ENCODE data around the gene NFIA.
"Not testable (repeated sequence)": the region's sequence is repeated elsewhere in the genome, so short reads cannot be mapped to it uniquely, and the experiment has no call there.

NFIA gene

DNA sequence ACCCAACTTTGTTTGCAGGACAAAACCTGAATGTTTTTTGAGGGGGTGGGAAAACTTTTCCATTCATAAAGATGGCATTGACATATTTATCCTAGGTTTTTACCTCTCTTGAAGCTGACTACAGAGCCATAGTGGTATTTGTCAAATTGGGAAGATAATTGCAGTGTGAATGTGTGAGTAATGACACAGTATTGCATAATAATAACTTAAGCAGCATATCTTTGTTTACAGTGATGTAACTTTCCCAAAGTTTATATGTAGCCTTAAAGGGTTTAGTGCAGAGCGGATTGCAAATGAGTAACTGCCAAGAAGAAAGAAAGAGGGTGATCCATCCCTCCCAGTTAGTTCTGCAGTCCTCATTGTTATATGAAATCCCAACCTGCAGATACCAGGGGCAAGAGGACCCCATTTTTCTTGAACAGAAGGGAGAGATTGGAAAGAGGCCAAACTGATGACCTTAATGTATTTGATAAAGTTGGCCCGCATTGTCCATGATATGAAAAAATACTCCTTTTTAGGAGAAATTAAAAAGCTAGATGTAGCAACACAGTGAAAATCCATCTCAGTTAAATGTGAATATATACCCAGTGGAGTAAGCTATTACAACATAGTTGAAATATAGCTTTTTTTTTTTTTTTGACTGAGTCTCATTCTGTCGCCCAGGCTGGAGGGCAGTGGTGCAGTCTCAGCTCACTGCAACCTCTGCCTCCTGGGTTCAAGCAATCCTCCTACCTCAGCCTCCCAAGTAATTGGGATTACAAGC, 23.7 kb upstream of the NFIA start:
- no peak for DNase-seq (ENCODE audit: low spot score)

DNA sequence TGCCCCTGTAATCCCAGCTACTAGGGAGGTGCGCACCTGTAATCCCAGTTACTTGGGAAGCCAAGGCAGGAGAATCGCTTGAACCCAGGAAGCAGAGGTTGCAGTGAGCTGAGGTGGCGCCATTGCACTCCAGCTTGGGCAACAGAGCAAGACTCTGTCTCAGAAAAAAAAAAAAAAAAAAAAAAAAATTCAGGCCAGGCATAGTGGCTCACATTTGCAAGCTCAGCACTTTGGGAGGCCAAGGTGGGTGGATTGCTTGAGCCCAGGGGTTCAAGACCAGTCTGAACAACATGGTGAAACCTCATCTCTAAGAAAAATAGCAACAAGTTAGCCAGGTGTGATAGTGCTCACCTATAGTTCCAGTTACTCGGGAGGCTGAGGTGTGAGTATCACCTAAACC, 20.8 kb upstream of the NFIA start:
- DNase-seq (ENCODE audit: low spot score), result not testable (repeated sequence)

DNA sequence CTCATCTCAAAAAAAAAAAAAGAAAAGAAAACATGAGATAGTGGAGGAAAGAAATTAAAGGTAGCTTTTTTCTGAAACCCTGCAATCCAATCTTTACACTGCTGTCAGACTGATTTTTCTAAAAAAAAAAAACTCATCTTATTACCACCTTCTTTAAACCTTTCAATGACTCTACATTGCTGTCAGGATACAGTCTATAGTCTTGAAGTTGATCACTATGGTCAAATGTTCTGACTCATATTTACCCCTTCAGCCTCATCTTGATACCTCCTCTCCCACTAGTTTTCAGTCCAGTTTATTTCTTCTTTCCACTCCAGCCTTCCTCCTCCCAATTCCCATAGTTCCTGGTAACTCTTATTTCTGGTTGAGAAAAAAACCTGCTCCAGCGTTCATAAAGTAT, 17.7 kb upstream of the NFIA start:
- DNase-seq (ENCODE audit: low spot score), result no peak

DNA sequence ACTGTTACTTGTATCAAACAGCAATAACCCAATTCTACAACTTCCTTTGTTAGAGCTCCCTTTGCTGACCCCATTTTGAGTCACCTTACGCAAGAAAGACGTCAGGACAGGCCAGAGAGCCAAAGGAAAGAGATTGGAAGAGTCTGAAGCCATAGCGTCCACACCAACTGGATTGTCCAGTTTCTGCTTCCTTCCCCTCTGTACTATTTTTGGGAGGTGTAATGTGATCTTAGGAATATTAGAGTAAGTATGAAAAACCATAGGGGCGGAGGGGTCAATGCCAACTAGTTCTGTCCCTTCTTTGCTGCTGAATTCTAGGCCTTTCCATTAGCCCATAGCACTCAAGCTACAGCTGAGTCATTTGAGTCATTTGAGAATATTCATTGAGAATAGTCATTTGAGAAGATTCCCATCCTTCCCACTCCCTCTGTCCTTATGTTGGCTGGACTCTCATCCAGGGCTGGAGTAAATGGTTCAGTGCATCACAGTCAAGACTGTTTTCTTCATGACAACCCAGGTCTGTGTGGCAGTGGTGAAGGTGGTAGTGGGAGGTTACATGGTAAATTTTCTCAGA, 14.8 kb upstream of the NFIA start:
- DNase-seq (ENCODE audit: low spot score), result no peak

DNA sequence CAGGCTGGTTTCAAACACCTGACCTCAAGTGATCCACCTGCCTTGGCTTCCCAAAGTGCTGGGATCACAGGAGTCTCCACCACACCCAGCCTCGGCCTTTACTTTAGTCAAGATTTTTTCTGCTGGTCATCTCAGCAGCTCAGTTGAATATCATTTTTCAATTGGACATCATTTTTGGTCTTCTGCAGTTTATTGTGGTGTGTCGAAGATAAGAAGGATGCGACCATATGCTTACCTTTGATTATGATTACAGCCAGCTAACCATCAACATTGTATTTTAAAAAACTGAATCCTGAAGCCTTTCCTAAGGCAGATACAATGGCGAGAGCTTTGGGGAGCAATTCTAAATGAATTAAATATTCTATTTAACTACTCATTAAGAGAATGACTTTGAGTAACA, 12.3 kb upstream of the NFIA start:
- DNase-seq (ENCODE audit: low spot score), result no peak

DNA sequence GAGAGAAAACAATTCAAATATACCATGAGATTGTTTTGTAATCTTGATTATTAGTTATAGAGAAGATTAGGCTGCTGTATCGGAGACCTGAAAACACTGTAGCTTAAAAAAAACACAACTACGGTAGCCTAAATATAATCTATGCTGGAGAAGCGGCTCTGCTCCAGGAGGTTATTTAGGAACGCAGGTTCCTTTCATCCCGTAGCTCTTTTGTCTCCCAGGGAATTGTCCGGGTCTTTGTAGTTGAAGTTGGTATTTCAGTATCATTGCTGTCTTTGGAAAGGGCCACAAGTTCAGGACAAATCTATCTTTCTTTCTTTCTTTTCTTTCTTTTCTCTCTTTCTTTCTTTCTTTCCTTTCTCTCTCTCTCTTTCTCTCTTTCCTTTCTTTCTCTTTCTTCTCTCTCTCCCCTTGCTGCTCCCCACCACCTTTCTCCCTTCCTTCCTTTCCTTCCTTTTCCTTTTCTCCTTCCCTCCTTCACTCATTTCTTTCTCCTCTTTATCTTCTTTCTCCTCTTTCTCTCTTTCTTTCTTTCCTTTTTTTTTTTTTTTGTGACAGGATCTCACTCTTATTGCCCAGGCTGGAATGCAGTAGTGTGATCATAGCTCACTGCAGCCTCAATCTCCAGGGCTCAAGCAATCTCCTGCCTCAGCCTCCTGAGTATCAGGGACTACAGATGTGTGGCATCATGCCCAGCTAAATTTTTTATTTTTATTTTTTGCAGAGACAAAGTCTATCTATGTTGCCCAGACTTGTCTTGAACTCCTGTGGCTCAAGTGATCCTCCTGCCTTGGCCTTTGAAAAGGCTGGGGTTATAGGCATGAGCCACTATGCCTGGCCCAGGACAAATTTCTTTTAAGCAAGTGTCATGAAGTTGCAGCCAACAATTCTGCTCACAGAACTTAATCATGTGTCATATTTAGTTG, 10.9 kb upstream of the NFIA start:
- DNase-seq (ENCODE audit: low spot score), result no peak

DNA sequence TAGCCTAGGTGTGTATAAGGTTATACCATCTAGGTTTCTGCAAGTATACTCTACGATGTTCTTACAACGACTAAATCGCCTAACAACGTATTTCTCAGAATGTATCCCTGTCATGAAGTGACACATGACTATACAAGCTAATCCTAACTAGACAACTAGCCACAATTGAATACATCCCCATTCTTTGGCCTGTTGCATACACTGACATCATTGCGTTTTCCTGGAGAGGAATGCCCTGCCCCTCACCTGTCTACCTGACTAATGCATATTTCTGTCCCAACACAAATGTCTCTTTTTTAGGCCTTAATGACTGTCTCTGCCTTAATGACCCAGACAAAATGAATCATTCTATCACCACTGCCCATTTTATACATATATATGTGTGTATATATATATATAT, 8.5 kb upstream of the NFIA start:
- no peak for DNase-seq (ENCODE audit: low spot score)

DNA sequence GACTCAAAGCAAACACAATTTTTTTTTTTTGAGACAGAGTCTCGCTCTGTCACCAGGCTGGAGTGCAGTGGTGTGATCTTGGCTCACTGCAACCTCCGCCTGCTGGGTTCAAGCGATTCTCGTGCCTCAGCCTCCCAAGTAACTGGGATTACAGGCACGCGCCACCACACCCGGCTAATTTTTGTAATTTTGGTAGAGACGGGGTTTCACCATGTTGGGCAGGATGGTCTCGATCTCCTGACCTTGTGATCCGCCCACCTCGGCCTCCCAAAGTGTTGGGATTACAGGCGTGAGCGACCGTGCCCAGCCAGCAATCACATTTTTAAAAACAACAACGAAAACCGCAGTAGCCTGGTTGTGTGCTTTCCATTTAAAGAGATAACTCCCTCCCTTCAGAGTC, 6.5 kb upstream of the NFIA start:
- DNase-seq (ENCODE audit: low spot score), result not testable (repeated sequence)

DNA sequence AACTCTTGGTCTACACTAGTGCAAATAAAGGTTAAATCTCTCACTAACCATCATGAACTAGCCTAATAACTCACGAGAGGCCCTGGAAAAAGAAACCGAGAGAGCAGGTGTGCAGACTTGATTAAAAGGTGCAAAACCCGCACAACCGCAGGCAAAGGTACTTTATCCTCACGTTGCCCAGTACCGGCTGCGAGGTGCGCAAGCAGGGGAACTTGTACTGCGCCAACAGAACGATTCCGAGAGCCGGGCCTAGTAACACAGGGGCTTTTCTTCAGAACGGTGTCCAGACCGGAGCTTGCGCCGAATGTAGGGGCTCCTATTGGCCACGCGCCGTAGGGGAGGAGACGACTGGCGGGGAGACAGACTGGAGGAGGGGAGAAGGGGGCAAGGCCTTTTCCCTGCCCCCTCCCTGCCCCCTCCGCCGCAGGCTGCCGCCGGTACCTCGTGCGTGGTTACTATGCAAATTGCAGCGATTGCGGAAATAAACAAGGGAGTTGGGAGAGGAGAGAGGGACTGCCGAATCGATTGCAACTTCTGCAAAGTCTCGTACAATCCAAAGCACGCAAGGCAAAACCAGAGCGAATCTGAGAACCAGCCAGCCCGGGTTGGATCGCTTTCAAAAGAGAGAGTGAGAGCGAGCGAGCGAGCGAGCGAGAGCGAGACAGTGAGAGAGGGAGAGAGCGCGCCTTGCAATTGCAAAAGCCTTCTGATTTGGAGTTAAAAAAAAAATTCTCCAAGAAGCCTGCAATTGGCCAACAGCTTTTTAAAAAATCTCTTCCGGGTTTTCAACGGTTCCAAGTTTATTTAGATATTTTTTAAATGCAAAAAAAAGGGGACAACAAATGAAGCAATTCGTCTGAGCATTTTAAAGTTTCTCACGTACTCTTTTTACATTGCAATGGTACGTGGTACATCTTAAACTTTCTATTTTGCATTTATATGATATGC, 5.4 kb upstream of the NFIA start:
- DNase-seq (ENCODE audit: low spot score), result peak; percentile 71

DNA sequence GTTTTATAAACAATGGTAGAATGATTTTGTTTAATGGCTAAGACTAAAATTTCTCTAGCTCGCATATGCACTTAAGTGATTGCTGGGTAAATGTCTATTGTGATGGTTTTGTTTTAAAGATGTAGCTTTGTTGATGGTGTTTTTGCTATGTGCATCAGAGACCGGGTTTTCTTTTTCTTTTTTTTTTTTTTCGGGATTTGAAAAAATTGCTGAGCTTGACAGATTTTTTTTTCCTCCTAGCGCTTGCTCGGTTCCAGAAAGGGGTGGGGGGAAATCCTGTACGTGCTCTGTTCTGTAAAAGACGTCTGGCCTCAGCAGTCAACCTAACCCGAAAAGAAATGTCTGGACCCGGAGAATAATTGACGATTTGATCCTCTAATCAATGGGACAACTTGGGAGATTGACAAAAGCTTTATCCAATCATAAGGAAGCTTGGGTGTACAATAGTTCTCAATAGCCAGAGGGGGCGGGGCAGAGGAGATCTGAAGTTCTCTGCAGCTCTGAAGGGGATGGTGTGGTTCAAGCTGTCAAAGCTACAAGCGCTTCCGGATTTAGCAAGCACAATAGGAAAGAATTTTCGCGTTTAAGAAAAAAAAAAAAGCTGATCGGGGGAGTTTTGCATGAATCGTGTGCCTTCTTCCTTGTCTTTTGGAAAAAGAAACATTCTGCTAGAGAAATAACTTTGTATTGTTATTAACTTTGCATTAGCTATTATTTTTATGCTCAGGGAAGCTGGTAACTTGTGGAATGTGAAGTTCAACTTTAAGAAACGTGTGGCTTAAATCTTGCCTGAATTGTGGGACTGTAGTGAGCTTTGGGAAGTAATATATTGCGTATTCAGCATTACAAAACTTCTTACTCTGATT, 4.5 kb upstream of the NFIA start:
- DNase-seq (ENCODE audit: low spot score), result peak; percentile 96

DNA sequence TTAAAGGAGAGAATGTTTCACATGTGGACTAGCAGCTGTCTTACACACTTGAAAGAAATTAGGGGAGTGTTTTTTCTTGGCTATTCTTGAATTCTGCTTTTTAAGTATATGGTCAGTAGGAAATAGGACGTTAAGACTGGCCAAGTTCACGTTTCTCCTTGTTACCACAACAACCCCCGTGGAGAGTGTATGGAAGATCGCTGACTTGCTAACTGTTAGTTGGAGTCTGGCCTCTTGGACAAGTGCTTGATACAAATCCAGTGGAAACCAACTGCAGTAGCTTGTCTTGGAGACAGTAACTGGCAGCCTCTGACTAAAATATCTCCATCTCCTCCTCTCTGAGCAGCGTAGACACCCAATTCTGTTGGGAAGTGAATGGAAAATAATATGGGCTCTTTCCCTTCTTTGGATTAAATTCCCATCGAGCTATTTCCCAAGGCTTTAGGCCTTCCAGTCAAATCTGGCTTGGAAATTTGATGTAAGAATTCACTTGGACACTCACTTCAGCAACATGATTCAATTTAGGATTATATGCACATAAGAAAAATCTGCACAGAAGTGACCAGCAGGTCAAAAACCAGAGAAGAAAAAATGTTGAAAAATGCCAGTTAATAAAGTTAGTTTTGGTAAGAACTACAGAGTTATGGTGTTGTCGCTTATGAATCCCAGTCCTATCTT, 3.6 kb upstream of the NFIA start:
- no peak for DNase-seq (ENCODE audit: low spot score)

DNA sequence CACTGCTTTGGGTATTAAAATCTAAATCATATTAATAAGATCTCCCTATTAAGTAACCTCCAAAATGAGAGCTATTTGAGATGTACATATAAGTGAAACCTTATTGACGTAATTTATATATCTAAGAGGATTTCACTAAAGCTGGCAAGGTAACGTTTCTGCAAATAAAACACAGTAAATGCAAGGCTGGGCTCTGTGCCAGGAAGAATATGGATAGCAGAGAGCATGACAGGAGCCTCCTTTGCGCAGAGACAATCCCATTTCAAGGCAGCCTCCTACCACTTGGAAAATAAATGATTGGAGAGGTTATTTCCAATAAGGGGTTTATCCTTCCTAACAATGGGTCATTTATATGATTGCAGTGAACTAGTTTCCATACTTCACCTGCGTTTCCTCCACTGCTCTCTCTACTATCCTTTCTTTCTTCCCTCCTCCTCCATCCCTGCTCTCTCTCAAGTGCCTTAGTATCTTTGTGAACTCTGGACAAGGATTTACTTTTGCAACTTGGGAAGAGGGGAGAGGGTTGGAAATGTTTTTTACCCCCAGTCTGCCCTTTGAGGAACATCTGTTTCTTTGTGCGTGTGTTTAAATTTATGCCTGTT, 3.0 kb upstream of the NFIA start:
- DNase-seq (ENCODE audit: low spot score), result no peak

DNA sequence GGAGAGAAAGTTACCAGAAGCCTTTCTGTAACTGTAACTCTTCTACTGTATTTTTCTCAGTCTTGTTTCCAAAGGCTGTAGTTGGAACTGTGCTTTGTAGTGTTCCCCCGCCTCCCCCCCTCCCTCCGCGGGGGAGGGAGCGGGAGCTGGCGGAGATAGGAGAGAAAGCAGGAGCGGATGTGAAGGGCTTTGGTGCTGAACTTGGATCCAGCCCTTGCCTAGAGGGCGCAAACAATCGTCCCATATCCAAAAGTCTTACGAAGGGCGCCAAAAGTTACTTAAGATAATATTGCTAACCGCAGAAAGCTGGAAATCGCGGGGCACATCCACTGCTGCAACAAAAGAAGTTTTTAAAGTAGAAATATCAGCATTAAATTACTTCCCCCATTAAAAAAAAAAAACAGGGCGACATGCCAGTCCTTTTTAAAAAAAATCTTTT, 2.4 kb upstream of the NFIA start:
- DNase-seq (ENCODE audit: low spot score), result peak; percentile 65

DNA sequence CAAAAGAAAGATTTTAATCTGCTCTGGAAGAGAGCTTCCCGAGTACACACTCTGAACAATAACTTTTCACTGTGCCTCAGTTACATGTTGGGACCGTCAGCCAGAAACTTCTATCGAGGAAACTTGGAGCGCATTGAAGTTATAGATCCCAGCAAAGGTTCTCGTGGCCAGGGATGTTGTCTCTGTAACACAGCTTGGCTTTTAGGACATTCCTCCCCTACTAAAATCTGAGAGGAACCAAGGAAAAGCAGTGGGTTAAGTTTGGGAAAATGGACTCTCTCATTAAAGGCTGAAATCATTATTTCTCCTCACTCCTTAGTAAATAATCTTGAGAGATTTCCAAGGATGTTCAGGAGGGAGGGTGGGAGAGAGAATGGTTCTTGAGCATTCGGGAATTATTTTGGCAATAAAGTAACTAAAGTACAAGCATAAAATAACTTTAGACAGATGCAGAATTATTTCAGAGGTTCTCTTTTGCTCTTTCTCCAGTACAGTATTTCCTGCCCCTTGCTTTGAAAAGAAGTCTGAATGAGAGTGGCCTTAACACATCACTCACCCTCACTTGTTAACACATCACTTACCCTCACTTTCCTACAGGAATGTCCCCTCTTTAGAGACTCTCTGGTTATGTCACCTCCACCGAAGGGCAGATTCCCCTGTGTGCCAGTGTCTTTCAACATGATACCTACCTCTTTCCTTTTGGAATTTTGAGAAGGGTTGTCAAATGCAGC, 1.8 kb upstream of the NFIA start:
- DNase-seq (ENCODE audit: low spot score), result no peak

DNA sequence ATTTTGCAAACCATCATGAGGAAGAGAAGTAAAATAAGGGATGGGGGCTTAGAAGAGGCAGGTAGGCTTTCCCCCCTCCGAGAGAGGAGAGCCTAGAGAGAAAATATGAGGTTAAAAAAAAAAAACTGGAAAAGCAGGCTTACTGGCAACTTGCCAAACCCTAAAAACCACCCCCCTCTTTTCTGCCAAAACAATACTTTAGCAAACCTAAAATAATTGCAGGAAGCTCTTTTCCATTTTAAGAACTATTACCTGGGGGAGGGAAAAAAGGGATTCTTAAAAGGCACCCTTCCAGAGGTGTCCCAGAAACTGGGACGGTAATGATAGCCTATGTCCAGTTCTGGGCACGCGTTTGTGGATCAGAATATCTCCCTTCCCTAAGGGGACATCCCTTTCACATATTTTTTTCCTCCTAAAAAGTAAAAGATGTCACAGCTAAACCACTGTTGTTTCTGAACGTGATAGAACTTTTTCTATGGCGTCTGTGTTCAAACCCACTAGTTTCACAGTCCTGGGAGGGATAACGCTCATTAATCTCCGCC, 1.1 kb upstream of the NFIA start:
- DNase-seq (ENCODE audit: low spot score), result no peak

DNA sequence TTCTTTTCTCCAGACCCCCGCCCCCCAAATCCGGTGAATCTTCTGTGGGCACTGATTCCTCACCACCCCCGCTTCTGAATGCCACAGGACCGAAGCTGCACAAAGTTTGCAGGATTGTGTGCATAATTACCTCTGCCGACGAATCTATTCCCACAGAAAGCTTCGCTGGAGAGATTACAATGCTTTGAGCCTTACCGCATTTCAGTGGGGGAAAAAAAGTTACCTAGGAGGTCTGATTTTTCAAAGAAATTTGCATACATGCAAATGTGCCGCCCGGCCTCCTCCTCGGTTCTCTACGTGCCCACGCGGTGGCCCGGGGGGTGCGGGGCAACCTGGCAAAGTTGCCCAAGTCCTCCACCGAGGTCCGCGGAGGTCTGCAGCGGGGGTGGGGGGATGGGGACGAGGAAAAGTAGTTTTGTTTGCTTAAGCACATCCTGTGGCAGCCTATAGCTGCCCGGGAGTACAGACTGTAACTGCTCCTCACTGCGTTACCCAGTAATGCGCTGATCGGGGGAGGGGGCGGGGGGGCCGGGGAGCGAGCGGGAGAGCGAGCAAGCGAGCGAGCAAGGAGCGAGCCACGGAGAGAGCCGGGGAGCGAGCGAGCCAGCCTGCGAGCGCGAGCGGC, 563 bp upstream of the NFIA start:
- no peak for DNase-seq (ENCODE audit: low spot score)

DNA sequence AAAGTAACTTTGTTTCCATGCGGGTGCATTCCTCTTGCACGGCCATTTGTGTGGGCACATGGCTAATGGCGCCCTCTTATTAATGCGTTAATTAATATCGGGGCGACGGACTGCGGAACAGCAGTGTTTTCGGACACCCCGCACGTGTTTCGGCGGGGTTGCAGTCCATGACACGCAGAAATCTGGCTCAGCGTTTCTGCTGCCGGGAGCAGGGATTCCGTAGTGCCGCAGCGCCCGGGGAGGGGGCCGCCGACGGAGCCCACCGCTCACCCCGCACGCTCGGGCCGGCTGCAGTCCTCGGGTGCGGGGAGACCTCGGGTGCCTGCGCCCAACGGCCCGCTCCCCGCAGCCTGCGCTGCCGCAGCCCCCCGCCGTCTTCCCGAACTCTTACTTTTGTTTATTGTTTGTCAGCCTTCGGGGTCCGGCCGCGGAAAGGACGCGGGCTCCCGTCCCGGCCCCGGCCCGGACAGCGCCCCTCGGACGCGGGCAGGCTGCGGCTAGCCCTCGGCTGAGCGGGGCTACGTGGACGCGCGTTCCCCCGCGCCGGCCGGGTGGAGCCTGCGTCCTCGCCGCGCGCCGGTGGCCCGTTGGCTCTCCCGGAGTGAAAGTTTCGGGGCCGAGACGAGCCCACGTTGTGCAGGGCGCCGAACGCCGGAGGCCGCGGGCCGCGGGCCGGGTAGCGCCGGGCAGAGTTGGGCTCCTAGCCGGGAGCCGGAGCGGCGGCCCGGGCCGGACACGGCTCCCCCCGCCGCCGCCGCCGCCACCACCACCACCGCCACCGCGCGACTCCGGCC, 849 bp downstream of the NFIA start:
- peak; percentile 68 for DNase-seq (ENCODE audit: low spot score)
